ENCODE results near the gene GEMIN7.
"Not testable (repeated sequence)": the region's sequence is repeated elsewhere in the genome, so short reads cannot be mapped to it uniquely, and the experiment has no call there.

The GEMIN7 gene

DNA sequence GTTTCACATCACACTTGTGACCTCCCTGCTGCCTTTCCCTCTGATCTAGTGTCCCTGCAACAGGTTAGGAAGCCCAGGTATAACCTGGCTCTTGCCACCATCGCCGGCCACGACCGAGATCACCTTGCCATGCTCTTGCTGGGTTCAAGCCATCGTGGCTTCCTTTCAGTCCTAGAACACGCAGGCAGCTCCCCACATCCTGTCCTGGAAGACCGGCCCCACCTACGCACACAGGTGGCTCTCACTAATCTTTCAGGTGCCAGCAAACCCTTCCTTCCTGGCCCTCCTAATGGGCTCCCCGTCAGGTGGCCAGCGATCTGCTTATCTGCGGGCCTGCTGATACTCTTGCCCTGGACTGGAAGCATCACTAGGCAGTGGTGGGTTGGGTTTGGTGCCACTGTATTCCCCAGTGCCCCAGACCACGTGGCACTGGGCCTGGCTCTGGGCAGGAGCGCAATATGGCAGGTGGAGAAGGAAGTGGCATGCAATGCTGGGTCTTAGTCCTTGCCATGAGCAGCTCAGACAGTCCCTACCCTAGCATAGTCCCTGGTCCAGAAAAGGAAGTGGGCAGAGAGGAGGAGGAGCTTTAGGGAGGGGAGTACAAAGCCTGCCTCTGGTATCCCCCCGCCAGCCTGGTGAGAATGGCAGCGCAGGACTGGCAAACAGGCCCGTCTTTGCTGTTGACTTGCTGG lies 25.7 kb downstream of the GEMIN7 start:
- DNase-seq (ENCODE audit: low read depth, low spot score), result no peak

DNA sequence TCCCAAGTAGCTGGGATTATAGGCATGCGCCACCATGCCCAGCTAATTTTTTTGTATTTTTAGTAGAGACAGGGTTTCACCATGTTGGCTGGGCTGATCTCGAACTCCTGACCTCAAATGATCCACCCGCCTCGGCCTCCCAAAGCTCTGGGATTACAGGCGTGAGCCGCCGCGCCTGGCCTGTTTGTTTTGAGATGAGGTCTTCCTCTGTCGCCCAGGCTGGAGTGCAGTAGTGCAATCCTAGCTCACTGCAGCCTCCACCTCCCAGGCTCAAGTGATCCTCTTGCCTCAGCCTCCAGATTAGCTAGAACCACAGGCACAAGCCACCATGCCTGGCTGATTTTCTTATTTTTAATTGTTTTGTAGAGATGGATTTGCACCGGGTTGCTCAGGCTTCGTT lies 27.3 kb downstream of the GEMIN7 start:
- not testable (repeated sequence) for DNase-seq (ENCODE audit: low read depth, low spot score)

DNA sequence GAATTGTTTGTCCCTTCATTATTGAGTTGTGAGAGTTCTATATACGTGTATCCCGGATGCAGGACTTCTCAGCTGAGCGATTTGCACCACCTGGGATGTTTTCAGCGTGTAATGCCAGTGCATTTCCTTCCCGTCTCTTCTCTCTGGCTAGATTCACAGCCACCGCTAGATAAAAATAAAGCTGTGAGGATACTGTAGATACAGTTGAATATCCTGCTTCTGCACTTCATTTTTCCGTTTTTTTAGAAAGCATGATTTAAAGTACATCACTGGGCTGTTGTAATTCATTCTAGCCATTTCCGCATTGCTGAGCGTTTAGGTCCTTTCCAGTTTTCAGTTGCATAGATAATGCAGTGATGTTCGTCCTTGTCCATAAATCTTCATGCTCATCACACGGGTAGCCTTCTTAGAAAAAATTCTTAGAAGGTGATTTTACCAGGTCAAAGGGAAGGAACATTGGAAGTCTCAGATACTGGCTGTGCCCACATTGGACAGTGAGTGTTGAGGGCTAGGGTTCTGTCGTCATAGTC lies 28.6 kb downstream of the GEMIN7 start:
- DNase-seq (ENCODE audit: low read depth, low spot score), result no peak

DNA sequence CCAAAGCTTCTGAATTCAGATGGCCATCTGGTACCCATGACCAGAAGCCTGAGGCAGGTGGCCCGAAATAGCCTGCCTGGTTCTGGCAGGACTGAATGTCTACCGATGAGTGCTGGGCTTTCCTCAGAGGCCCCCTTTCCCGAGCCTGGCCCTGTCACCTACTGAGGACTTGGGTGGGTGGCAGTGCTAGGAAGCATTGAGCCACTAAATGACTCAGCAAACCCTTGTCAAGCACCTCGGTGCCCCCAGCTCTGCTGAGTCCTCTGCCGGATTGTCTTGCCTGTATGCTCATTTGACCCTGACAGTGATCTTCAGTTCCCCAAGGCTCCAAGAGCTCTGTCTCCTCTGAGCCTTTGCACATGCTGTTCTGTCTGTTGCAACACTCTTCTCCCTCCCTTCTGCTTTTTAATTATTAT lies 31.8 kb downstream of the GEMIN7 start:
- DNase-seq (ENCODE audit: low read depth, low spot score), result no peak

DNA sequence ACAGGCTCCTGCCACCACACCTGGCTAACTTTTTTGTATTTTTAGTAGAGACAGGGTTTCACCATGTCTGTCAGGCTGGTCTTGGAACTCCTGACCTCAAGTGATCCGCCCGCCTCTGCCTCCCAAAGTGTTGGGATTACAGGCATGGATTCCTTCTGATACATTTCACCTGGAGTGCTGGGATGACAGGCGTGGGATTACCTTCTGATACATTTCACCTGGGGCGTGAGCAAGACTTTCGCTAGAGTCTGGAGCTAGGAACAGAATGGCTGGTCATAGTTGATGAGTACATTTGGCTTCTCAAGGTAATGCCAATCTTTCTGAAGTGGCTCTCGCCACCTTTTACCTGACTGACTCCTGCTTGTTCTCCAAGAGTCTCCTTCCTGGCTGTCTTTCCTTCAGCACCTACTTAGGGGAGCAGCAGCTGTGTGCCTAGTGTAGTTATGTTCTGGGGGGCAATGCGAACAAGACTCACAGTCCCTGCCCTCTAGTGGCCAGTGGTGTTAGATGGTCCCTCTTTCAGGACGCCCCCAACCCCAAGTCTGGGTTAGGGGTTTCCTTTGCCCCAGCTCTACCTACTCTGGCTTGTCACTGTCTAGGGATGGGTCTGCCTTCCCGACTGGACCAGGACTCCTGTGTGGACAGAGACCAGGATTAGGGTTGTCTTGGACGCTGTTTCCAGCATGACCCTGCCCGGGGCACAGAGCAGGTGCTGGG lies 33.2 kb downstream of the GEMIN7 start:
- no peak for DNase-seq (ENCODE audit: low read depth, low spot score)

DNA sequence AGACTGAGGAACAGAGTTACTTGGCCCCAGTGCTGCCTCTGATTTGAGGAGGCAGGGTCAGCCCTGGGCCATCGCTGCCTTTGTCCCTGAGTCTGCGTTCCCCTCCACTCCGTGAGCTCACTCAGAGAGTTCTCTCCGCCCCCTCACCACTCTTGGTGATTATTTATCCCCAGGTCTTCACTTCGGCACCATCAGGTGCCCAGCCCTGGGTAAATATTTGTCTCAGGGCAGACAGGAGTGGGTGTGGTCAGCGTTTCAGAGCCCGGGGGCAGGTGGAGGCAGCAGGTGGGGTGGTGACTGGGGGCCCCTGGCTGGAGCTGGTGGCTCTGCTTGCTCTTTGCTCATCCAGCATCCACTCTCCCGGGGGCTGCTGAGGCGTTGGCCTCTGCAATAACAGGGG lies 34.6 kb downstream of the GEMIN7 start:
- no peak for DNase-seq (ENCODE audit: low read depth, low spot score)

DNA sequence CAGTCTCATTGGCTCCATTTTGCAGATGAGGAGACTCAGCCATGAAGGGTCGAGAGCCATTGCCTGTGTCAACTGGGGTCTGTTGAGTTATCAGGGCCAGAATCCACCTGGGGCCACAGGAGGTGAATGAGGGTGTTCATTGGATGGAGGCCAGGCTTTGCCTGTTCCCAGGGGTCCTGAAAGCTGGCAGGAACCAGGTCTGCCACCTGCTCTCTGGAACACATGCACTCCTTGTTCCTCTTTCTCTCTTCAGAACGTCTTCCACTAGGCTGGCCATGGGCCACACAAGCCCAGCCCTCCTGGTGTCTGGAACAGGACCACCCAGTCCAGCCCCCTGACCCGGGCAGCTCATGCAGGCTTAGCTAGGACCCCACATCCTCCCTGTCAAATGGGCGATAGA lies 35.1 kb downstream of the GEMIN7 start:
- no peak for DNase-seq (ENCODE audit: low read depth, low spot score)

DNA sequence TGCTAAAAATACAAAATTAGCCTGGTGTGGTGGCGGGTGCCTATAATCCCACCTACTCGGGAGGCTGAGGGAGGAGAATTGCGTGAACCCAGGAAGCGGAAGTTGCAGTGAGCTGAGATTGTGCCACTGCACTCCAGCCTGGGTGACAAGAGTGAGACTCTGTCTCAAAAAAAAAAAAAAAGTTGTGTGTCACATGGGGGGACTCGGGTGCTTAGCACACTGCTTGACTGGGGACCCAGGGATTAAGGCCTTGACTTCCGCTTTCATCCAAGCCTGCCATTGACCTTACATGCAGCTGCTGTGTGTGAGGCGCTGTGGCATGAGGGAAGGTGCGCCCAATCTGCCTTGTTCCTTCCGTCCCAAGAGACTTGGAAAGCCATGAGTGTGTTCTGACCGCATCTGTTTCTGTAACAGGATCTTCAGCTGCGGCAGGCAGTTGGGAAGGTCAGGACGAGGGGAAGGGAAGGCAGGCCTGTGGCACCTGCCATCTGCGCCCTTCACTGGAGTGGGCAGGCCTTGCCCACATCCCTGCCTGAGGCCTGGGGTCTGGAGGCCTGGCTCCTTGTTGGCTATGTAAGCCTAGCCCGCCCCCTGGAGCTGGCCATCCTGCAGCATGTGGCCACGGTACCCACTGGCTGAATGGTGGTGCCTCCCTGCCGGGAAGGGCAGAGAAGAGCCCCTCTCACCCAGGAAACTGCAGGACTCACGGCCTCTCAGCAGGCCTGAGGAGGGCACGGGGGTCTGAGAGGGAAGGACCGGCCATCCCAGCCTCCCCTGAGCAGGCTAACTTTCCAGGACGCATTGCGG lies 37.0 kb downstream of the GEMIN7 start:
- DNase-seq (ENCODE audit: low read depth, low spot score), result no peak

DNA sequence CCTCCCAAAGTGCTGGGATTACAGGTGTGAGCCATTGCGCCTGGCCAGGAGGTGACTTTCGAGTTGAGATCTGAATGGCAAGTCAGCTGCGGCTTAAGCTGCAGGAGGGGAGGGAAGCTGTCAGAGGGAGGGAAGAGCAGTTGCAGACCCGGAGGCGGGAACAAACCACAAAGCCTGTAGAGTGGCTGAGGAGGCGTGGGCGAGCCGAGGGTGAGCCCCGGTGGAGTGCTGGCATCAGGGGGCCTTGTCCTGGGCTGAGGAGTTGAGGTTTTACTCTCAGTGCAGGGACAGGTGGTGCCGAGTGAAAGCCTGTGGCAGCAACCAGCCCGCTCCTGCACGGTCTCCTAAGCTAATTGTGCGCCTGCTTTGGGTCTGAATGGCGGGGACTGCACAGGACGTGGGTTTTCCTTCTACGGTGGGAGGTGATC lies 38.1 kb downstream of the GEMIN7 start:
- DNase-seq (ENCODE audit: low read depth, low spot score), result peak; percentile 48

DNA sequence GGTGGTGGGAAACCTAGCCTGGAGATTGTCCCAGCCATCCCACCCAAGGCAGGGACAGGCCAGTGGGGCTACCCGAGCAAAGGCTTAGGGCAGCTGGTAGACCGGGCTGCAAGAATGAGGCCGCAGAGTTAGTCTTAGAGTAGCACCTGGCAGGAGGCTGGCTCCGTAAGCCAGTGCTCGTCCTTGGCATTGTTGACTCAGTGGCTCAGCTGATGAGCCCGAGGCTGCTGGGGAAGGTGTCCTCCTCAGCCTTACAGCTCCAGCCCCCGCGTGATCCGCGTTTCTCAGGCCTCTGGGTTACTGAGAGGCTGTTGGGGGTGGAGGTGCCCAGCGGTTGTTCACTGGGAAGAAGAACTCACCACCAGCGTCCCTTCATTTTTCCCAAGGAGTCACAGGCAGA lies 38.6 kb downstream of the GEMIN7 start:
- no peak for DNase-seq (ENCODE audit: low read depth, low spot score)

DNA sequence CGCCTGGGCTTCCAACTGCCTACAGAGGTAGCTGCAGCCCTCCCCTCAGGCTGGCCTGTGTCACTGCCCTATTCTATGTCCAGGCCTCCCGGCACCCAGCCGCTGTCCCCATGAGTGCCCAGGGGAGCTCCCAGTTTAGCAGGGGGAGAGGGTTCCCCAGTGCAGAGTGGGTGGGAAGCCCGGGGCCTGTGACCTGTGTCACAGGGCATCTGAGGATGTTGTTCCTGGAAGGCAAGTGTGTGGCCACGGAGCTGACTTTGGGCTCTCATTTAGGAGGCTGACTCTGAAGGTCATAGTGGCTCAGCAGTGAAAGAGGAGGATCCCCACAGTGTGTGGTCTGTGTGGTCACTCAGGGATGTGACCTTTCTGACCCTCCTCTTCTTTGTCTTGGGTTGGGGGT lies 39.0 kb downstream of the GEMIN7 start:
- DNase-seq (ENCODE audit: low read depth, low spot score), result no peak

DNA sequence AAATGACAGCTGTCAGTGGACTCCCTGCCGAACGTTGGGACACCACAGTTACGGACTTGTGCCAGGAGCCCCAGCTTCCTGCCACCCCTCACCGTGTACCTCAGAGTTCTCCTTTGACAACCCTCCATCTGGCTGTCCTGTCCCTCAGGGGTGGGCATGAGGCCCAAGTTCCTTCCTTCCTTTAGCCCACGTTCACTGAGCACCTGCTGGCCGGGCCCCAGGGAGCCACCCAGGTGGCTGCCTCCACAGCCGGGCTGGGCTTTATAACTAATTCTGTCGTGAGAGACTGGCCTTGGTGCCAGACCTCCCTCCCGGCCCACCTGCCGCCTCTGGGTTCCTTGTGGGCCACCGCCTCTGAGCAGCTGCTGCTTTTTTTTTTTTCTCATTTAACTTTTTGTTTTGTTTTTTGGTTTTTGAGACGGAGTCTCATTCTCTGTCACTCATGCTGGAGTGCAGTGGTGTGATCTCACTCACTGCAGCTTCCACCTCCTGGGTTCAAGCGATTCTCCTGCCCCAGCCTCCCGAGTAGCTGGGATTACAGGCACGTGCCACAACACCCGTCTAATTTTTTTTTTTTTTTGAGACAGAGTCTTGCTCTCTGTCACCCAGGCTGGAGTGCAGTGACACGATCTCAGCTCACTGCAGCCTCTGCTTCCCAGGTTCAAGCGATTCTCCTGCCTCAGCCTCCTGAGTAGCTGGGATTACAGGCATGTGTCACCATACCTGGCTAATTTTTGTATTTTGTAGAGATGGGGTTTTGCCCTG lies 39.7 kb downstream of the GEMIN7 start:
- DNase-seq (ENCODE audit: low read depth, low spot score), result not testable (repeated sequence)

DNA sequence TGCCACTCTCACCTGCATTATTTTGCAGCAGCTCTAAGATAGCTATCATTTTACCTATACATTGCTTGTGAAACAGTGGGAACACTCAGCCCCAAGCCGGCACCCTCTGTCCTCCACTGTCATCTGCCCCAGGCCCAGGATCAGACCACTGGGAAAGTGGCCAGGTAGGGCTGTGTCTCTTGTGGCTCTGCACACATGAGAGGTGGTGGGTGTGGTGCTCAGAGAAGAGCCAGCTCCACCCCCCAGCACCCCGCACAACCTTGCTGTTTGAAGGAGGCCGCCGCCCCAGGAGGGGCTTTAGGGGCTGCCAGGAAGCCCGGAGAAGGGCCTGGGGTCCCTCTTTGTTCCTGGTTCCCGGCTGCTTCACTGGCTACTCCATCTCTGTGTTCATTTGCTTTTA lies 40.5 kb downstream of the GEMIN7 start:
- no peak for DNase-seq (ENCODE audit: low read depth, low spot score)

DNA sequence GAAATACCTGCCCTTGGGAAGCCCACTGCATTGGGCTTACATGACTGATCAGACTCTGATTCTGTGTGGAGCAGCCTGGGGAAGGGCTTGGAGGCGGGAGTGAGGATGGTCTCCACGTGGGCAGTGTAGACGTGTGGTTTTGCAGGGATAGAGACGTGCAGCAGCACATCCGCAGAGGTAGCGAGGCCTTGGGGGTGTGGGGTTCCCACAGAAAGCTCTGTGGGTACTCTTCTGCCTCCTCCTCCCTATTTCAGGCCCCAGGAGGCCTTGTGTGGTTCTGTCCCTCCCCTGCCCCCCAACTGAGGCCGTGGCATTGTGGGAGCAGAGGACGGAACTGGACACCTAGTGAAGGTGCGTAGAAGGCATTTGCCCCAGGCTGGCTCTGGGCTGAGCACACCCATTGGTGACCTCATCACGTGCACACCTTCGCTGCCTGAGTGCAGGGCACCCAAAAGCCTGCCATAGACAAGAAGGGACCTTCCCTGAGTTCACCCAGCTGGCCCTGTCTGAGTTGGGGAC lies 42.8 kb downstream of the GEMIN7 start:
- DNase-seq (ENCODE audit: low read depth, low spot score), result no peak

DNA sequence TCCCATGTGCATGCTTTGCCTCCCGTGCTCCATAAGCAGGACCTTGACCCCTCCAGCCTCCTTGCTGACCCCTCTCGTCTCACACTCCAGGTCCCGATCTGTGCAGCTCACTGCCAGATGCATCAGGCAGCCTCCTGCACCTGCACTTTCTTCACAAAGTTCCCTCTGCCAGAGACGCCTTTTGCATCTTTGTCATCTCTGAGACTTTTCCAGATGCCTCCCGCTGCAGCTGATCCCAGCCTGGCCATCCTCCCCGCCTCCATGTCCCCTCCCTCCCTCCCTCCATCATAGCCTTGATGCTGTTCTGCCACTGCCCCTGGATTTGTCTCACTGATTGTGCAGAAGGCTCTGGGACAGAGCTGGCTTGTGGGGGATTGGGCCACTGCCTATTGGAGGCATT lies 43.8 kb downstream of the GEMIN7 start:
- DNase-seq (ENCODE audit: low read depth, low spot score), result no peak

DNA sequence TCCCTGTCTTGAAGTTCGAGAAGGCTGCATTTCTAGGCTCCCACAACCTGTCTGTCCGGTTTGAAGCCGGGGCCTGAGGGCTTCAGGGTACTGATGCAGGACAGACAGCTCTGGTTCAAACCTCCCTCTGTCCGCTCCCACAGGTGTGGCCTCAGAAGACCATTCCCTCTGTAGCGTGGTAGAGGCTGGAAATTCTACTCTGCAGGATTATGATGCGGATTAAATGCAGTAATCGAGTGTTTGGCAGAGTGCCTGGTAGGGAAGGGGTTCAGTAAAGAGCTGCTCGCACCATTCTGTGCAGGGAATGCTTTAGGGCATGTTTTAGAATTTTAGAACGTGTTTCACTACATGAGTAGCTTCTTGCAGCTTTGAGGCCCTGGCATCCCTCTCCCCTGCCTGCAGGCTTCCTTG lies 44.4 kb downstream of the GEMIN7 start:
- peak; percentile 23 for DNase-seq (ENCODE audit: low read depth, low spot score)

DNA sequence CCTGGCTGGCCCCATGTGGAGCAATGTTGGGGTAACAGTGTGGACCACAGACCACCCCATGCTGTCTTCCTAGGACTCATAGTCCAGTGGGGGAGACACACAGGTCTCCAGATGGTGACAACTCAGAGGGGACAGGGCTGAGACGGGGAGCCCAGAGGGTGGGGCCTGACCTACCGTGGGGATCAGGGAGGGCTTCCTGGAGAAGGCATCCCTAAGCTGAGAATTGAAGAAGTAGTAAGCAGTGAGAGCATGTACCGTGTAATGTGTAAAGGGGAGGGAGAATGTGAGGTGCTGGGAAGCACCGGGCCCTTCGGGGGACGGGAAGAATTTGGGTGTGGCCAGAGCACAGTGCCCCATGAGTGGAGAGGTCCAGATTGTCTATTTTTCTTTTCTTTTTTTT lies 45.0 kb downstream of the GEMIN7 start:
- DNase-seq (ENCODE audit: low read depth, low spot score), result no peak

DNA sequence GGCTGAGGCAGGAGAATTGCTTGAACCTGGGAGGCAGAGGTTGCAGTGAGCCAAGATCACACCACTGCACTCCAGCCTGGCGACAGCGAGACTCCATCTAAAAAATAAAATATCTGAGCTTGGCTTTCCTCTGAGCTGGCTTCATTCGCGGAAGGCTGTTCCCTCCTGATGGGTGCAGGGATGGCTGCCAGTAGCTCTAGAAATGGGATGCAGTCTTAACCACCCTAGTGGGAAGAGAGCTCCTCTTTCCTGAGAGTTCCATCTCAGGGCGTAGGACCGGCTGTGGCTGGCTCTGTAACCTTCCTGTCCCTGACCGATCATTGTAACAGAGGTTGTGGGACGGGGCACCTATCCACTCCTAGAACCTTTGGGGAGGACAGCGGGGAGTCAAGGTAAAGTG lies 46.3 kb downstream of the GEMIN7 start:
- DNase-seq (ENCODE audit: low read depth, low spot score), result no peak

DNA sequence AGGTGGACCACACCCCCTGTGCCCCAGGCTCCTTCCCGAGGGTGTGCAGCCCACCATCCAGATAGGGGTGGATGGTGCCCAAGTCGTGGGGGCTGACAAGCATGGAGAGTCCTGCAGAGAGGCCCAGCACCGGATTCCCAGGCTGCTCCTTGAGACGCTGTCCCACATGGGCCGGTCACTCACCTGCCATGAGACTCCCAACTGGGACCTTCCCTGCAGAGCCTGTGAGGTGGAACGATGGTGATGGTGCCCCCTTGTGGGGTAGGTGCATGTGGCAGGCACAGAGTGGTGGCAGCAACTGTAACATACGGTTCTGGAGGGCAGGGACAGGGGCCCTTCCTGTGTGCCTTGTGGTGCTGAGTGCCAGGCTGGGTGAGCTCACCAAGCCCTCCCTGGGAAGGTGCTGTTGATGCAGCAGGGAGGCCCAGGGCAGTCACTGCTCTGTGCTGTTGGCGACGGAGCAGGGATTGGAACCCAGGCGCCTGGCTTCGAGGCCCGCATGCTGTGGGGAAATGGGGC lies 47.0 kb downstream of the GEMIN7 start:
- DNase-seq (ENCODE audit: low read depth, low spot score), result peak; percentile 64

DNA sequence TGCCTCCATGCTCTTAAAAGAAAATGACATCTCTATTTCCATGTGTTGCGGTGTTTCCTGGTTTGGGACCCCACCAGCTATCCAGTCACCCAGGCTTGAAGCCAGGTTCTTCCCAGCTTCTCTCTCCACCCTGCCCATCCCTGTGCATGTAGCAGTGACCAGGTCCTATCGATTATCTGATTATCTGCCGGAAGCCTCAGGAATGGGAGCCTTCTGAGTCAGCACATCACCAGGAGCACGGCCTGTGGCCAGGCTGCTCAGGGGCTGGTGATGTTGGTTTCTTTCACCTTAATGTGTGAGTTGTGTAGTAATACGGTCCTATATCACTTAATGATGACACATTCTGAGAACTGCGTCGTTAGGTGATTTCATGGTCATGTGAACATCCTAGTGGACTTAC lies 47.6 kb downstream of the GEMIN7 start:
- no peak for DNase-seq (ENCODE audit: low read depth, low spot score)

DNA sequence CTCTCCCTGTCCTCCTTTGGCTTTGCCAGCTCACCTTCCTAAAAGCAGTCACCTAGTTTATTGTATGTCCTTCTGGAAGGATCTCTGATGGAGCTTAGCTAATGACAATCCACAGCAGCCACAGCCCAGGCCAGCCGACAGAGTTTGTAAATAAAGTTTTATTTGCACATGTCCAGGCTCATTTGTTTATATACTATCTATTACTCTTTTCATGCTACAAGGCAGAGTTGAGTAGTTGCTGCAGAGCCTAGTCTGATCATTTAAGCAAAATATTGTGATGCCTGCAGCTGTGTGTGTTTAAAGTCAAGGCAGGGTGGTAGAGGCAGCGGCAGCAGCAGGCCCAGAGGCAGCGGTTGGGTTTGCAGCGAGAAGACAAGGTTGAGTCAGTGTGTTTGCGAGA lies 49.1 kb downstream of the GEMIN7 start:
- no peak for DNase-seq (ENCODE audit: low read depth, low spot score)
